Measurements from ENCODE around the gene ZNF521.

The ZNF521 gene

GRCh38 chr18:25299426-25300300 lies 52.3 kb downstream of the ZNF521 start:
- no peak overlapping the region for H3K4me3 ChIP-seq (ENCODE audit: low read depth, low read length)

DNA sequence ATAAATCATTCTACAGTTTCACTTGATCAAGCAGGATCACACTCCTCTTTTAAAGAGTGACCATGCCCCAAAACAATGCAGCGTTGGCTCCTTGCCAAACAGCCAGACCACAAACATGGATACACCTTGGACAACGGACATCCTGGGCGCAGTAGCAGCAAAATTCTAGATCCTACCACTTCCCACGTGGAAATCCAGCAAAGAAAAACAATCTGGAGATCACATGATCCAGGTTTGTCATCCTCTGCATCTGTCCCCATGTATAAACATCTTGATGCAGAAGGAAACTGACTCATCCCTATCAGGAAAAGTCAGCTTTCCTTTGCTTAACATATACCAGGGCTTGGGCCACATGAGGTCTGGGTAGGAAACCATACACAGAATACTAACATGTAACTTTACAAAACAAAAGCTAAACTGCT lies 53.1 kb downstream of the ZNF521 start:
- DNase-seq (ENCODE audit: low read depth), result no peak
- H3K4me3 ChIP-seq (ENCODE audit: low read depth, low read length), result no peak overlapping the region
- no peak for TF ChIP-seq MYC (IDR thresholded peaks at IDR 0.05; ENCODE audit: low read depth, low read length)
- TF ChIP-seq, protein P1, sequence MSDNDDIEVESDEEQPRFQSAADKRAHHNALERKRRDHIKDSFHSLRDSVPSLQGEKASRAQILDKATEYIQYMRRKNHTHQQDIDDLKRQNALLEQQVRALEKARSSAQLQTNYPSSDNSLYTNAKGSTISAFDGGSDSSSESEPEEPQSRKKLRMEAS (IDR thresholded peaks at IDR 0.05; ENCODE audit: low read depth, low read length), result no peak
- TF ChIP-seq CTCF (IDR thresholded peaks at IDR 0.05; ENCODE audit: low read depth, low read length), result no peak
- no peak for TF ChIP-seq POLR2A (IDR thresholded peaks at IDR 0.05; ENCODE audit: extremely low read depth, insufficient read length)

More at GRCh38 chr18:25299426-25300300, 52.3 kb downstream of the ZNF521 start:
- TF ChIP-seq CTCF (IDR thresholded peaks at IDR 0.05; ENCODE audit: low read depth, low read length) (no peak), MYC (IDR thresholded peaks at IDR 0.05; ENCODE audit: low read depth, low read length) (no peak), POLR2A (IDR thresholded peaks at IDR 0.05; ENCODE audit: extremely low read depth, insufficient read length) (no peak)
- TF ChIP-seq, protein P1 (IDR thresholded peaks at IDR 0.05; ENCODE audit: low read depth, low read length), result no peak
- DNase-seq (ENCODE audit: low read depth), result peak; percentile 8

GRCh38 chr18:25295624-25296138 lies 56.3 kb downstream of the ZNF521 start:
- no peak overlapping the region for H3K4me3 ChIP-seq (ENCODE audit: low read depth, low read length)
- TF ChIP-seq MYC (IDR thresholded peaks at IDR 0.05; ENCODE audit: low read depth, low read length) (no peak), POLR2A (IDR thresholded peaks at IDR 0.05; ENCODE audit: extremely low read depth, insufficient read length) (no peak), CTCF (IDR thresholded peaks at IDR 0.05; ENCODE audit: low read depth, low read length) (no peak)
- TF ChIP-seq, protein P1 (IDR thresholded peaks at IDR 0.05; ENCODE audit: low read depth, low read length), result no peak

GRCh38 chr18:25291150-25291549 lies 60.8 kb downstream of the ZNF521 start:
- DNase-seq (ENCODE audit: low read depth), result no peak

More at GRCh38 chr18:25295624-25296138, 56.3 kb downstream of the ZNF521 start:
- DNase-seq (ENCODE audit: low read depth), result no peak

More at GRCh38 chr18:25291150-25291549, 60.8 kb downstream of the ZNF521 start:
- no peak overlapping the region for H3K4me3 ChIP-seq (ENCODE audit: low read depth, low read length)
- TF ChIP-seq CTCF (IDR thresholded peaks at IDR 0.05; ENCODE audit: low read depth, low read length) (no peak), POLR2A (IDR thresholded peaks at IDR 0.05; ENCODE audit: extremely low read depth, insufficient read length) (no peak), MYC (IDR thresholded peaks at IDR 0.05; ENCODE audit: low read depth, low read length) (no peak)
- TF ChIP-seq, protein P1 (IDR thresholded peaks at IDR 0.05; ENCODE audit: low read depth, low read length), result no peak
